Osteocyte (in vitro differentiated cells): ENCODE data around the gene USP10. TPM values are rescaled to one million over a fixed set of nuclear protein-coding genes. Genes with fewer than 3 reads are reported as not detected.

Source experiments
- DNase-seq: peaks from one replicate; pipeline ENCODE4 v3.0.0; 2021; ENCODE audit warnings: mixed read lengths; ENCODE audit not compliant: unreplicated experiment; ENCODE audit errors: extremely low spot score
- H3K27ac Mint-ChIP-seq: one replicate; pipeline ENCODE4 v1.8.0; 2021; ENCODE audit warnings: mild to moderate bottlenecking, mixed read lengths; ENCODE audit not compliant: unreplicated experiment
- H3K27me3 Mint-ChIP-seq: one replicate; pipeline ENCODE4 v1.8.0; 2021; ENCODE audit warnings: mixed read lengths; ENCODE audit not compliant: unreplicated experiment
- H3K36me3 Mint-ChIP-seq: one replicate; pipeline ENCODE4 v1.8.0; 2021; ENCODE audit warnings: mixed read lengths; ENCODE audit not compliant: unreplicated experiment
- H3K4me1 Mint-ChIP-seq: one replicate; pipeline ENCODE4 v1.8.0; 2021; ENCODE audit warnings: mixed read lengths; ENCODE audit not compliant: unreplicated experiment
- H3K4me3 Mint-ChIP-seq: one replicate; pipeline ENCODE4 v1.8.0; 2021; ENCODE audit warnings: mild to moderate bottlenecking, moderate library complexity, mixed read lengths; ENCODE audit not compliant: unreplicated experiment
- H3K9me3 Mint-ChIP-seq: one replicate; pipeline ENCODE4 v1.8.0; 2021; ENCODE audit warnings: mixed read lengths; ENCODE audit not compliant: unreplicated experiment
- CTCF ChIP-seq: fragments of 200-600 bp; sonication (generic); IDR thresholded peaks from 2 replicates; pipeline ENCODE4 v1.5.0; 2021; ENCODE audit warnings: antibody characterized with exemption, mild to moderate bottlenecking, moderate library complexity
- total RNA-seq: library from RNA; stranded (reverse); gene quantifications from 2 replicates; pipeline ENCODE4 v1.2.1, GENCODE V29; 2021

The USP10 gene
- total RNA-seq, 1 donor from 2014 or later: 46.3 TPM

GRCh38 chr16:84794626-84795025 is 94.8 kb downstream of the USP10 start:
- TF ChIP-seq CTCF: no peak
- Mint-ChIP-seq H3K9me3 (peaks cover 4% of the 10 kb centered on the region), H3K4me1 (peaks cover 24% of the 10 kb centered on the region), H3K4me3 (no peak overlapping the region), H3K36me3 (no peaks in the 10 kb centered on the region), H3K27me3 (no peaks in the 10 kb centered on the region), H3K27ac (no peak overlapping the region)
- no peak for DNase-seq

GRCh38 chr16:84795329-84796053 is 95.7 kb downstream of the USP10 start:
- no peak for TF ChIP-seq CTCF
- no peak for DNase-seq
- peaks cover 6% of the 10 kb centered on the region for H3K9me3 Mint-ChIP-seq
- no peak overlapping the region for H3K4me3 Mint-ChIP-seq
- no peaks in the 10 kb centered on the region for H3K27me3 Mint-ChIP-seq
- H3K27ac Mint-ChIP-seq: no peak overlapping the region
- no peaks in the 10 kb centered on the region for H3K36me3 Mint-ChIP-seq
- H3K4me1 Mint-ChIP-seq: peaks cover 26% of the 10 kb centered on the region

- Mint-ChIP-seq H3K4me1 (peaks cover 12% of the 10 kb centered on the region), H3K27me3 (no peaks in the 10 kb centered on the region), H3K9me3 (peaks cover 6% of the 10 kb centered on the region), H3K4me3 (no peak overlapping the region), H3K27ac (no peak overlapping the region), H3K36me3 (no peaks in the 10 kb centered on the region)
- no peak for DNase-seq
- TF ChIP-seq CTCF: no peak
These were observed 100.6 kb downstream of the USP10 start for GRCh38 chr16:84800158-84800978.

GRCh38 chr16:84803146-84803545 is 103.3 kb downstream of the USP10 start:
- peaks cover 20% of the 10 kb centered on the region for H3K4me1 Mint-ChIP-seq
- H3K36me3 Mint-ChIP-seq: no peaks in the 10 kb centered on the region
- H3K27me3 Mint-ChIP-seq: no peaks in the 10 kb centered on the region
- DNase-seq: no peak
- TF ChIP-seq CTCF: no peak
- no peak overlapping the region for H3K27ac Mint-ChIP-seq
- peaks cover 6% of the 10 kb centered on the region for H3K9me3 Mint-ChIP-seq
- H3K4me3 Mint-ChIP-seq: no peak overlapping the region

GRCh38 chr16:84804326-84804725 is 104.5 kb downstream of the USP10 start:
- DNase-seq: no peak
- no peak overlapping the region for H3K4me3 Mint-ChIP-seq
- TF ChIP-seq CTCF: no peak
- H3K27ac Mint-ChIP-seq: no peak overlapping the region
- H3K4me1 Mint-ChIP-seq: peaks cover 20% of the 10 kb centered on the region
- H3K36me3 Mint-ChIP-seq: no peaks in the 10 kb centered on the region
- no peaks in the 10 kb centered on the region for H3K27me3 Mint-ChIP-seq
- H3K9me3 Mint-ChIP-seq: peaks cover 4% of the 10 kb centered on the region
